Activated CD4-positive, alpha-beta memory T cell treated with anti-CD3 and anti-CD28 coated beads for 36 hours (primary cell): ENCODE data around the gene TEC. TPM values are rescaled to one million over a fixed set of nuclear protein-coding genes. Genes with fewer than 3 reads are reported as not detected.
"Not testable (repeated sequence)": the region's sequence is repeated elsewhere in the genome, so short reads cannot be mapped to it uniquely, and the experiment has no call there.

Source experiments
- CTCF ChIA-PET: fragments of 350-600 bp; sonication (Branson Sonifier 250); formaldehyde crosslinking; loops from one replicate; lab custom pipeline; 2021; ENCODE audit warnings: antibody characterized with exemption, inconsistent platforms; lab: Charles Lee
- POLR2A ChIA-PET: fragments of 350-600 bp; sonication (Branson Sonifier 250); formaldehyde crosslinking; loops from one replicate; lab custom pipeline; 2021; ENCODE audit warnings: antibody characterized with exemption; lab: Charles Lee
- DNase-seq: peaks from one replicate; pipeline ENCODE4 v3.0.0-alpha.2; 2020
- H3K27ac Mint-ChIP-seq: one replicate; pipeline ENCODE4 v1.8.0; 2021; ENCODE audit warnings: mixed read lengths
- H3K27me3 Mint-ChIP-seq: one replicate; pipeline ENCODE4 v1.8.0; 2021; ENCODE audit warnings: mixed read lengths
- H3K36me3 Mint-ChIP-seq: one replicate; pipeline ENCODE4 v1.8.0; 2021; ENCODE audit warnings: mixed read lengths
- H3K4me1 Mint-ChIP-seq: one replicate; pipeline ENCODE4 v1.8.0; 2021; ENCODE audit warnings: low read depth, mixed read lengths
- H3K4me3 Mint-ChIP-seq: one replicate; pipeline ENCODE4 v1.8.0; 2021; ENCODE audit warnings: mild to moderate bottlenecking, mixed read lengths
- H3K9me3 Mint-ChIP-seq: one replicate; pipeline ENCODE4 v1.8.0; 2021; ENCODE audit warnings: mixed read lengths
- intact Hi-C: fragments of 100-400 bp; cut with micrococcal nuclease; formaldehyde crosslinking; loops from one replicate; pipeline ENCODE4 v1.15.1; 2023
- total RNA-seq, 2 experiments: library from RNA; stranded (reverse); gene quantifications; one replicate each; pipeline ENCODE4 v1.2.3, GENCODE V29; 2021

The TEC gene
- total RNA-seq, 2 experiments from 2014 or later = 1.8 to 3.0 TPM

DNA sequence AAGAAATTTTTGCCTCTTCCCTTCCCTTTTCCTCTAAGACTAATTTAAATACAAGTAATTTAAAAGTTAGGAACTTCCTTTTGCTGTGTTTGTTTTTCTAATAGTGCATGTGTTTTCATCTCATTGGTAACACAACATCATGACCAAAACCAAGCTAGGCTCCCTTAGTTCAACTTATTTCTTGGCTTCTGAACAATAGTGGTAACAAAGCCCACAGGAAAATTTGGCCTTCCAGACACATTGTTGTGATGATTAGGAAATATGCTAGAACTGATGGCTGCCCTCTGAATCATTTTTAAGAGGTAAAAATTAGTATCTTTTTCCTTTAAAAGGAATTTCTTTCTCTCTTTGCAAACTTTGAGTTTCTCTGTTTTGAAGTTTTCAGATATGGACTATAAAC is 25.5 kb upstream of the TEC start:
- intact Hi-C loops = no loop called here
- ChIA-PET CTCF (interaction anchor here (0.6 kb wide), 1 partner anchor 43 kb away, joined by 3 read pairs; no protein-coding TSS in a partner anchor), POLR2A (no interaction called here)
- H3K27me3 Mint-ChIP-seq = peaks cover 3% of the 10 kb centered on the region
- H3K4me1 Mint-ChIP-seq = peaks cover 9% of the 10 kb centered on the region
- DNase-seq = no peak
- H3K4me3 Mint-ChIP-seq = no peak overlapping the region
- no peaks in the 10 kb centered on the region for H3K36me3 Mint-ChIP-seq
- no peak overlapping the region for H3K27ac Mint-ChIP-seq
- H3K9me3 Mint-ChIP-seq = no peaks in the 10 kb centered on the region

DNA sequence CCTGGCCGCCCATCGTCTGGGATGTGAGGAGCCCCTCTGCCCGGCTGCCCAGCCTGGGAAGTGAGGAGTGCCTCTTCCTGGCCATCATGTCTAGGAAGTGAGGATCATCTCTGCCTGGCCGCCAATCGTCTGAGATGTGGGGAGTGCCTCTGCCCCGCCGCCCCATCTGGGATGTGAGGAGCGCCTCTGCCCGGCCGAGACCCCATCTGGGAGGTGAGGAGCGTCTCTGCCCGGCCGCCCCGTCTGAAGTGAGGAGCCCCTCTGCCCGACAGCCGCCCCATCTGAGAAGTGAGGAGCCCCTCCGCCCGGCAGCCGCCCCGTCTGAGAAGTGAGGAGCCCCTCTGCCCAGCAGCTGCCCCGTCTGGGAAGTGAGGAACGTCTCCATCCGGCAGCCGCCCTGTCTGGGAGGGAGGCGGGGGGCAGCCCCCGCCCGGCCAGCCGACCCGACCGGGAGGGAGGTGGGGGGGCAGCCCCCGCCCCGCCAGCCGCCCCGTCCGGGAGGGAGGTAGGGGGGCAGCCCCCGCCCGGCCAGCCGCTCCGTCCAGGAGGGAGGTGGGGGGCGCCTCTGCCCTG is 22.7 kb upstream of the TEC start:
- POLR2A ChIA-PET, CTCF ChIA-PET, H3K36me3 Mint-ChIP-seq, H3K4me3 Mint-ChIP-seq, intact Hi-C loops, H3K4me1 Mint-ChIP-seq, H3K9me3 Mint-ChIP-seq, DNase-seq, H3K27me3 Mint-ChIP-seq, H3K27ac Mint-ChIP-seq: not testable (repeated sequence)

DNA sequence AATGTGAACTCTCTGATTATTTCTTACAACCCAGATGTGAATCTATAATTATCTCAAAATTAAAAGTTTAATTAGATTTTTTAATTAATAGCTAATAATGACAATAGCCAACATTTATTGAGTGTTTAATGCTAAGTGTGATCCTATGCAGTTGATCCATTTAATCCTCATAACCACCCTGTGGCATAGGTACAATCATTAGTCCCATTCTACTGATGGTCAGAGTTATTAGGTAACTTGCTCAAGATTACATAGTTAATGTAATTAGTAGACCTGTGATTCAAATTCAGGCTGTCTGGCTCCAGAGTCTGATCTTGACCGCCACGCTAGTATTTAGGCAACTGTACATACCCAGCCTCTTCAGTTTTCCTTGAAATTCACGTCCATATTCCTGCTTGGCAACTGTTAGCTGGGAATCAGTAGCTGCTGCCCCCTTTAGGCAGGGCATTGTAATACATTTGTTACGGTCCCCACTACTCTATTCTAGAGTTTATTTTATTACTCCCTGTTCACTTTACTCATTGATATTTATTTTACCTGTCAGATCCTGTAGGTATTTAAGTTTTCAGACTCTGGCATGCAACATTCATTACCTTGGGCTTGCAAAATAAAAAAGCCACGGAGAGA is 20.6 kb upstream of the TEC start:
- DNase-seq = peak; percentile 23
- Mint-ChIP-seq H3K4me3 (no peak overlapping the region), H3K36me3 (no peaks in the 10 kb centered on the region), H3K9me3 (no peaks in the 10 kb centered on the region), H3K4me1 (no peaks in the 10 kb centered on the region), H3K27ac (no peak overlapping the region), H3K27me3 (no peaks in the 10 kb centered on the region)
- ChIA-PET CTCF (interaction anchor here (0.5 to 1.5 kb wide), 9 partner anchors 10 to 287 kb away, joined by 3 to 5 read pairs (median 3); no protein-coding TSS in a partner anchor), POLR2A (no interaction called here)
- intact Hi-C loops = no loop called here

DNA sequence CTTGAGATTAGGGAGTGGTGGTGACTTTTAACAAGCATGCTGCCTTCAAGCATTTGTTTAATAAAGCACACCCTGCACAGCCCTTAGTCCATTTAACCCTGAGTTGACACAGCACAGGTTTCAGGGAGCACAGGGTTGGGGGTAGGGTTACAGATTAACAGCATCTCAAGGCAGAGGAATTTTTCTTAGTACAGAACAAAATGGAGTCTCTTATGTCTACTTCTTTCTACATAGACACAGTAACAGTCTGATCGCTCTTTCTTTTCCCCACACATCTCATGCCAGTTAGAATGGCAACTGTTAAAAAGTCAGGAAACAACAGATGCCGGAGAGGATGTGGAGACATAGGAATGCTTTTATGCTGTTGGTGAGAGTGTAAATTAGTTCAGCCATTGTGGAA is 16.4 kb upstream of the TEC start:
- H3K4me3 Mint-ChIP-seq, H3K36me3 Mint-ChIP-seq, H3K4me1 Mint-ChIP-seq, DNase-seq, H3K27ac Mint-ChIP-seq, CTCF ChIA-PET, intact Hi-C loops, POLR2A ChIA-PET: not testable (repeated sequence)
- Mint-ChIP-seq H3K9me3 (peaks cover 27% of the 10 kb centered on the region), H3K27me3 (peaks cover 20% of the 10 kb centered on the region)

DNA sequence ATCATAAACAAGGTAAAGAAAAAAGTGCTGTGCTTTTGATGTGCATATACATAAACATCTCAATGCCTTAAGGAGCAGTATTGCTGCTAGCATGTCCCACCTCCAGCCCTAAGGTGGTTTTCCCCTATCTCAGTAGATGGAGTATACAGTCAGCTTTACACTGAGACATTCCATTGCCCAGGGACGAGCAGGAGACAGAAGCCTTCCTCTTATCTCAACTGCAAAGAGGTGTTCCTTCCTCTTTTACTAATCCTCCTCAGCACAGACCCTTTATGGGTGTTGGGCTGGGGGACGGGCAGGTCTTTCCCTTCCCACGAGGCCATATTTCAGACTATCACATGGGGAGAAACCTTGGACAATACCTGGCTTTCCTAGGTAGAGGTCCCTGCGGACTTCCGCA is 16.0 kb upstream of the TEC start:
- intact Hi-C loops, H3K4me3 Mint-ChIP-seq: not testable (repeated sequence)

DNA sequence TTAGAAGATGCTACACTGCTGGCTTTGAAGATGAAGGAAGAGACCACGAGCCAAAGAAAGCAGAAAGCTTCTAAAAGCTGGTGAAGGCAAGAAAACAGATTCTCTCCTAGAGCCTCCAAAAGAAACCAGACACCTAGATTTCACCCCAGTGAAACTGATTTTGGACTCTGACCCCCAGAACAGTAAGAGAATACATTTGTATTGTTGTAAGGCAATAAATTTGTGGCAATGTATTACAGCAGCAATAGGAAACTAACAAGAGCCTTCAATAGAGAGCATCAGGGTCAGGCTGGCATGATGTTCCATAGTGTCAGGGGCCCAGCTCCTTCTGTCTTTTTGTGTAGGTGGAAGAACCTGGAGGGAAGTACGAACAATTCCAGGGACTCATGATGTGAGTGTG is 6.0 kb upstream of the TEC start:
- H3K4me1 Mint-ChIP-seq = peaks cover 6% of the 10 kb centered on the region
- CTCF ChIA-PET = interaction anchor here (0.6 to 2.8 kb wide), 7 partner anchors 9 to 58 kb away, joined by 3 to 10 read pairs (median 4); no protein-coding TSS in a partner anchor

More for the DNA sequence above, 16.0 kb upstream of the TEC start:
- H3K27ac Mint-ChIP-seq, H3K4me1 Mint-ChIP-seq, POLR2A ChIA-PET, DNase-seq, CTCF ChIA-PET: not testable (repeated sequence)
- H3K36me3 Mint-ChIP-seq = peaks cover 10% of the 10 kb centered on the region
- peaks cover 28% of the 10 kb centered on the region for H3K9me3 Mint-ChIP-seq
- peaks cover 23% of the 10 kb centered on the region for H3K27me3 Mint-ChIP-seq

DNA sequence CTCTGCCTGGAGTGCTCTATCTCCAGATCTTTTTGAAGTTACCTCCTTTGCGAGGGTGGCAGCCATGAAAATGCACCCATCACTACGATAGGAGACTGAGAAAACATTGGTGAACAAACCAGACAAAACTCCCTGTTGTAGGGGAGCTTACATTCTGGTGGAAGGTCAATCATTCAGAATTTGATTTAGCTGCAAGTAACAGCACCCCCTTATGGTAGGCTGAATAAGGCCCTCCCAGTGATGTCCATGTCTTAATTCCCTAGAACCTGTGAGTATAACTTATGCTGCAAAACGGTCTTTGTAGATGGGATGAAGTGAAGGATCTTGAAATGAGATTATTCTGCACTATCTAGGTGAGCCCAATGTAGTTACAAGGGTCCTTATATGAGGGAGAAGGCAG is 5.6 kb upstream of the TEC start:
- Mint-ChIP-seq H3K27me3 (peaks cover 8% of the 10 kb centered on the region), H3K27ac (no peak overlapping the region), H3K36me3 (peaks cover 6% of the 10 kb centered on the region), H3K4me3 (no peak overlapping the region), H3K4me1 (peaks cover 11% of the 10 kb centered on the region), H3K9me3 (no peaks in the 10 kb centered on the region)
- POLR2A ChIA-PET = no interaction called here
- no peak for DNase-seq
- intact Hi-C loops = loop anchor here (10.0 kb wide), 1 partner anchor 360 kb away; the partner anchor contains the start of gene NFXL1
- CTCF ChIA-PET = interaction anchor here (0.6 to 2.8 kb wide), 11 partner anchors 12 to 229 kb away, joined by 3 to 10 read pairs (median 4); no protein-coding TSS in a partner anchor

More for the DNA sequence above, 6.0 kb upstream of the TEC start:
- no peaks in the 10 kb centered on the region for H3K9me3 Mint-ChIP-seq
- DNase-seq = no peak
- no peak overlapping the region for H3K4me3 Mint-ChIP-seq
- no peak overlapping the region for H3K27ac Mint-ChIP-seq
- intact Hi-C loops = loop anchor here (10.0 kb wide), 1 partner anchor 361 kb away; the partner anchor contains the start of gene NFXL1
- peaks cover 10% of the 10 kb centered on the region for H3K27me3 Mint-ChIP-seq
- POLR2A ChIA-PET = no interaction called here
- H3K36me3 Mint-ChIP-seq = peaks cover 7% of the 10 kb centered on the region

DNA sequence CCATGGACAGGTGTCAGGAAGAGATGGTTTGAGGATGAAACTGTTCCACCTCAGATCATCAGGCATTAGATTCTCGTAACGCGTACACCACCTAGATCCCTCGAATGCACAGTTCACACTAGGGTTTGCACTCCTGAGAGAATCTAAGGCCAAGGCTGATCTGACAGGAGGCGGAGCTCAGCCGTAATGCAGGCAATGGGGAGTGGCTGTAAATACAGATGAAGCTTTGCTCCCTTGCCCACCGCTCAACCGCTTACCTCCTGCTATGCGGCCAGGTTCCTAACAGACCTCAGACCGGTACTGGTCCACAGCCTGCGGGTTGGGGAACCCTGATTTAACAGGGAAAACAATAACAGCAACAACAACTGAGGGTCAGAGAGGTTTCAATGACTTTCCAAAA is 2.0 kb upstream of the TEC start:
- Mint-ChIP-seq H3K27me3 (no peaks in the 10 kb centered on the region), H3K36me3 (no peaks in the 10 kb centered on the region), H3K27ac (no peak overlapping the region), H3K4me3 (no peak overlapping the region), H3K9me3 (no peaks in the 10 kb centered on the region), H3K4me1 (peaks cover 23% of the 10 kb centered on the region)
- CTCF ChIA-PET = no interaction called here
- intact Hi-C loops = loop anchor here (2.0 to 10.0 kb wide), 4 partner anchors 169 to 636 kb away; partner anchors contain the start of genes FRYL, NFXL1 and OCIAD2
- no peak for DNase-seq
- POLR2A ChIA-PET = no interaction called here

DNA sequence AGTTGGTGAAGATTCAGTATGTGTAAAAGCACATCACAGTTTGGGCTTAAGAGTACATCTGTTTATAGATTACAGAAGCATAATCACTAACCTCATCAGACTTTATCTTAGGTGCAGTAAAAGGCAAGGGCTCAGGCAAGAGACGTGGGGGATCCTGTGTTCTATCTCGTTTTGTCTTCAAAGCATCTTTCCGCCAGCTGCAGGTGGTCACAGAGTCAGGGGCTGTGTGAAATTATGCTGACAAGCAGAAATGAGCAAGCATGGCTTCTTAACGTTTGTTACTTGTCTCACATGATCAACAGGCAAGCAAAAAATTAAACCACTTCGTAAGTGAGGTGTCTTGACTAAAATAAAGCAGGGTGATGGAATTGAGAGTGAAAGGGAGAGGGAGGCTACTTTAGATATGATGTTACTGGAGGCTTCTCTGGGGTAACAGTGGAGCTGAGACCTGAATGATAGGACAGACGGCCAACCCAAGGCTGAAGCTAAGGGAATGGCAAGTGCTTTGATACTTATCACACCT is 1.4 kb upstream of the TEC start:
- Mint-ChIP-seq H3K27me3 (no peaks in the 10 kb centered on the region), H3K4me3 (peak overlapping the region; percentile 91), H3K9me3 (no peaks in the 10 kb centered on the region), H3K27ac (peak overlapping the region; percentile 75), H3K4me1 (peaks cover 23% of the 10 kb centered on the region), H3K36me3 (no peaks in the 10 kb centered on the region)
- ChIA-PET CTCF (no interaction called here), POLR2A (interaction anchor here (0.8 kb wide), 1 partner anchor 132 kb away, joined by 3 read pairs; no protein-coding TSS in a partner anchor)
- DNase-seq = peak; percentile 29
- intact Hi-C loops = loop anchor here (2.0 to 10.0 kb wide), 4 partner anchors 168 to 636 kb away; partner anchors contain the start of genes FRYL, NFXL1 and OCIAD2

DNA sequence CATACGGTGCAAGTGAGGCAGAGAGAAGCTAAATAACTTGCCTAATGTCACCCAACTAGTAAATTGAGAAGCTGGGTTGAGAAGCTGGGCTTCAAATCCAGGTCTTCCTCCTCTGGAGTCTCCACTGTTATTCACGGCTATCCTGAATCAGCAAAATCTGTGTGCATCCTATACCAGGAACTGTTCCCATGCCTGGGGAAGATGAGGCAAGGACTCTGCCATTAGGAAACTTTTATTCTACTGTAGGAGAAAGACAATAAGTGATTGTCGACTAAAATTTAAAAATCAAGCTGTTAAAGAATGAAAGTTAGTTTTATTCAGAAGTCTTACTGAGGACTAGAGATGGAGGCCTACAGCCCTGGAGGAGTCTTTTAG is 872 bp upstream of the TEC start:
- Mint-ChIP-seq H3K27me3 (no peaks in the 10 kb centered on the region), H3K4me3 (peak overlapping the region; percentile 91), H3K27ac (peak overlapping the region; percentile 75), H3K4me1 (peaks cover 23% of the 10 kb centered on the region), H3K36me3 (no peaks in the 10 kb centered on the region), H3K9me3 (no peaks in the 10 kb centered on the region)
- DNase-seq = no peak
- POLR2A ChIA-PET = interaction anchor here (0.8 kb wide), 1 partner anchor 131 kb away, joined by 3 read pairs; no protein-coding TSS in a partner anchor
- CTCF ChIA-PET = no interaction called here
- intact Hi-C loops = loop anchor here (2.0 to 10.0 kb wide), 4 partner anchors 168 to 637 kb away; partner anchors contain the start of genes FRYL, NFXL1 and OCIAD2

DNA sequence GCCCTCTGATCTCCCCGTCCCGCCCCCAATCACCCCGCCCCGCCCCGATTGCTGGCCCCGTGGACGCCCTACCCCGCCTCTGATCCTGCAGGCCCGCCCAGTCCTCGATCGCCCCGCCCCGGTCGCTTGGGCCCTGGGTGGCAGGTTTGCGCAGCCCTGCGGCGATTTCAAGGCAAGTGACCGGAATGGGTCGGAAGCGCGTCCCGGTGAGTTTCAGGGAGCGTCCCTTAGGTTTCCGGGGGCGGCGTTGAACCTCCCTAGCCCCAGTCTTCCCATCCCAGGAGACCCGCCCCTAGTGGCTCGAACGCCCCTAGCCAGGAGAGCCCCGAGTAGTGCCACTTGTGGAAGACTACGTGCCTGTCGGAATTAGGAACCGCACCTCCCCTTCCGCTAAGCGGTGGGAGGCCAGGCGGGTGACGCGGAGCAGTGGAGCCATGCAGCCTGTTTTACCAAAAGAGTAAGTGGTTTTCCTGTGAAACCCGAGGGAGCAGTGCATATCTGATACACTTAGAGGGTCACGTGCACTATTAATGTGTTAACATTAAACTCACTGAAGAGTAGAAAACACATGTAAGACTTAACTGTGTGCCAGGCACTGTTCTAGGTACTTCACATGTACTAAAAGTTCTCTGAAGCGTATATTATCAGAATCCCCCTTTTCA is 354 bp upstream of the TEC start:
- H3K27me3 Mint-ChIP-seq = no peaks in the 10 kb centered on the region
- CTCF ChIA-PET = no interaction called here
- H3K36me3 Mint-ChIP-seq = no peaks in the 10 kb centered on the region

More for the DNA sequence above, 354 bp upstream of the TEC start:
- POLR2A ChIA-PET = interaction anchor here (0.8 kb wide), 1 partner anchor 131 kb away, joined by 3 read pairs; no protein-coding TSS in a partner anchor
- no peaks in the 10 kb centered on the region for H3K9me3 Mint-ChIP-seq
- H3K27ac Mint-ChIP-seq = peak overlapping the region; percentile 75
- DNase-seq = peak; percentile 95
- intact Hi-C loops = loop anchor here (1.0 to 10.0 kb wide), 7 partner anchors 71 to 637 kb away; partner anchors contain the start of genes FRYL, NFXL1, OCIAD2 and SLAIN2
- peak overlapping the region; percentile 91 for H3K4me3 Mint-ChIP-seq
- peaks cover 23% of the 10 kb centered on the region for H3K4me1 Mint-ChIP-seq
